Mucosa of rectum (tissue), 2 donors: ENCODE data around the gene DDT.
"Not testable (repeated sequence)": the region's sequence is repeated elsewhere in the genome, so short reads cannot be mapped to it uniquely, and the experiment has no call there.

ENCODE experiments used
- H3K27ac ChIP-seq, 2 donors: one replicate each; pipeline ENCODE4 v1.7.0; 2013; ENCODE audit warnings: inconsistent platforms in 2 of 2, low read depth in 2 of 2, low read length in 2 of 2
- H3K27me3 ChIP-seq, 2 donors: one replicate each; pipeline ENCODE4 v1.7.0; 2013; ENCODE audit warnings: low read length in 2 of 2; ENCODE audit not compliant: control insufficient read depth in 2 of 2, insufficient read depth in 2 of 2
- H3K36me3 ChIP-seq, 2 donors: one replicate each; pipeline ENCODE4 v1.7.0; 2013; ENCODE audit warnings: low read length in 2 of 2; ENCODE audit not compliant: control insufficient read depth in 2 of 2, insufficient read depth in 2 of 2
- H3K4me1 ChIP-seq, 2 donors: one replicate each; pipeline ENCODE4 v1.7.0; 2013; ENCODE audit warnings: low read length in 2 of 2, mild to moderate bottlenecking in 1 of 2; ENCODE audit not compliant: control insufficient read depth in 2 of 2, insufficient read depth in 2 of 2
- H3K4me3 ChIP-seq, 2 donors: one replicate each; pipeline ENCODE4 v1.7.0; 2013; ENCODE audit warnings: low read length in 2 of 2
- H3K9ac ChIP-seq, 2 donors: one replicate each; pipeline ENCODE4 v1.7.0; 2013; ENCODE audit warnings: low read length in 2 of 2, low read depth in 1 of 2, mild to moderate bottlenecking in 1 of 2
- H3K9me3 ChIP-seq, 2 donors: one replicate each; pipeline ENCODE4 v1.7.0; 2013; ENCODE audit warnings: low read length in 2 of 2; ENCODE audit not compliant: control insufficient read depth in 2 of 2
- donor health status: healthy.
- donor health status: Normal muscosa, but diverticular disease.

DDT gene

DNA sequence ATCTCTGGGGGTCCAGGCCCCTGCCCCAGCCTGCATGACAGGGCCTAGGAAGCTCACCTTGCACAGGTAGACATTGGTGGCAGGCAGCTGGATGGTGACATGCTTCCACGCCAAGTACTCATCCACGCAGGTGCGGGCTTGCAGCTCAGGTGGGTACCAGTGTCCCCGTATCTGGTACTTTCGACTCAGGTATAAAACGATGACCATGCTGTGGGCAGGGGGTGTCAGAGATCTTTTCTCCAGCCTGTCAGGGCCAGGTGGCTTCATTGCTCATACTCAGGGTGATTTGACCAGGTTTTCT lies 32.6 kb upstream of the DDT start:
- H3K4me1 ChIP-seq = peaks cover 0 to 7% of the 10 kb centered on the region in 2 donors
- no peak overlapping the region for H3K27ac ChIP-seq
- no peak overlapping the region for H3K9ac ChIP-seq
- H3K27me3 ChIP-seq = no peaks in the 10 kb centered on the region
- no peak overlapping the region for H3K4me3 ChIP-seq
- no peaks in the 10 kb centered on the region for H3K36me3 ChIP-seq
- H3K9me3 ChIP-seq = no peaks in the 10 kb centered on the region

GRCh38 chr22:24006207-24006913 lies 32.1 kb upstream of the DDT start:
- H3K36me3 ChIP-seq = no peaks in the 10 kb centered on the region
- no peak overlapping the region for H3K4me3 ChIP-seq
- H3K9me3 ChIP-seq = no peaks in the 10 kb centered on the region
- no peaks in the 10 kb centered on the region for H3K27me3 ChIP-seq
- no peak overlapping the region for H3K27ac ChIP-seq
- H3K9ac ChIP-seq = no peak overlapping the region
- peaks cover 0 to 3% of the 10 kb centered on the region in 2 donors for H3K4me1 ChIP-seq

GRCh38 chr22:24005201-24005600 lies 31.0 kb upstream of the DDT start, which contains the start of gene GSTT4:
Gene GSTT4 (minus strand): TSS chr22:24005453. CDS start chr22:24005356, 97 bp downstream.
- Histone ChIP-seq H3K4me1 (no peaks in the 10 kb centered on the region), H3K27ac (no peak within 1 kb of the TSS), H3K9ac (no peak within 1 kb of the TSS), H3K9me3 (no peaks in the 10 kb centered on the region), H3K4me3 (no peak within 1 kb of the TSS), H3K36me3 (no peaks in the 10 kb centered on the region), H3K27me3 (no peaks in the 10 kb centered on the region)

- no peak overlapping the region for H3K27ac ChIP-seq
- H3K9me3 ChIP-seq = no peaks in the 10 kb centered on the region
- no peaks in the 10 kb centered on the region for H3K36me3 ChIP-seq
- H3K4me3 ChIP-seq = no peak overlapping the region
- H3K27me3 ChIP-seq = no peaks in the 10 kb centered on the region
- no peak overlapping the region for H3K9ac ChIP-seq
- no peaks in the 10 kb centered on the region for H3K4me1 ChIP-seq
Observed at GRCh38 chr22:24003887-24004286, 29.6 kb upstream of the DDT start.

DNA sequence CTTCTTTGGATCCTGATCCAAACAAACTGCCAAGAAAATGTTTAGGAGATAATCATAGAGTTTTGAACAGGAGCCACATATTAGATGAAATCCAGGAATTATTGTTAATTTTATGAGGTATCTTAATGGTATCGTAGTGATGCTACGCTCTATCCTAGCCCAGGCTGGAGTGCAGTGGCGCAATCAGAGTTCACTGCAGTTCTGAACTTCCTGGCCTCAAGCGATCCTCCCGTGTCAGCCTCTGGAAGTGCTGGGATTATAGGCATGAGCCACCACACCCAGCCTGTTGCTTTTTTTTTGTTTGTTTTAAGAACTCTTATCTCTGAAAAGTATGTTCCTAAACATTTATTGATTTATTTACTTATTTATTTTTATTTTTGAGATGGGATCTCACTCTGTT lies 28.6 kb upstream of the DDT start:
- no peaks in the 10 kb centered on the region for H3K27me3 ChIP-seq
- no peaks in the 10 kb centered on the region for H3K36me3 ChIP-seq
- no peak overlapping the region for H3K9ac ChIP-seq
- H3K4me3 ChIP-seq = no peak overlapping the region
- no peaks in the 10 kb centered on the region for H3K4me1 ChIP-seq
- H3K27ac ChIP-seq = no peak overlapping the region
- no peaks in the 10 kb centered on the region for H3K9me3 ChIP-seq

GRCh38 chr22:24002272-24002671 lies 28.0 kb upstream of the DDT start:
- Histone ChIP-seq H3K27me3 (no peaks in the 10 kb centered on the region), H3K4me1 (no peaks in the 10 kb centered on the region), H3K4me3 (no peak overlapping the region), H3K9ac (no peak overlapping the region), H3K9me3 (no peaks in the 10 kb centered on the region), H3K36me3 (no peaks in the 10 kb centered on the region), H3K27ac (no peak overlapping the region)

DNA sequence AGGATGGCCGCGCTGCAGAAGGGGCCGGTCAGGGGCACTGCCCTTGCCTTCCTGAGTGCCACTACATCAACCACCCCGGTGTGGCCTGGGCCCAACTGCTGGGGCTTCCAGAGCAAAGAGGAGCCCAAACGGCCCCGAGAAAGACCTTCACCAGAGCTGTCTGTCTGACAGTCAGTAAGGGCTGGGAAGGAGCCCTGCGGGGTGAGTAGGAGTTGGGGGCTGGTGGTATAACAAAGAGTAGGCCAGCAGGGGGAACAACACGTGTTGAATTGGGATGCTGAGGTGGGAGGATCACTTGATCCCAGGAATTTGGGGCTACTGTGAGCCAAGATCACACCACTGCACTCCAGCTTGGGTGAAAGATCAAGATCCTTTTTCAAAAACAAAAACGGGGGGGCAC lies 27.1 kb upstream of the DDT start:
- no peak overlapping the region for H3K4me3 ChIP-seq
- H3K4me1 ChIP-seq = no peaks in the 10 kb centered on the region
- H3K27ac ChIP-seq = no peak overlapping the region
- H3K36me3 ChIP-seq = no peaks in the 10 kb centered on the region
- H3K9ac ChIP-seq = no peak overlapping the region
- no peaks in the 10 kb centered on the region for H3K9me3 ChIP-seq
- H3K27me3 ChIP-seq = no peaks in the 10 kb centered on the region

DNA sequence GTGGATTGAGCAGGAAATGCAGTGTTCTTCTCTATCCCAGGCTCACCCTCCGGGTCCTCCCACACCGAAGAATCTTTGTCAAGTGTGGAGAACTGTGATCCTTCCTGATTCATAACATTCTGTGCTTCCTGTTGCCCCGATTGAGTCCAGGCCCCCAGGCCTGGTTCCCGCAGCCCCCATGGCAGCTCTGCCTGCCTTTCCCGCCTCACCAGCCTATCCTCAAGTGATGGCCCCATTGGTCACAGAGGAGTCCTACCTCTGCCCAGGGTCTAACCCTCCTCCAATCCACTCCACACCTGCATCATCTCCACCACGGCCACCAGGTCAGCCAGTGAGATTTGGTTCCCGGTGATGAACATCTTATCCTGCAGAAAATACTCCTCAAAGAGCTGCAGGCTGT lies 25.5 kb upstream of the DDT start:
- not testable (repeated sequence) for H3K4me1 ChIP-seq, H3K27ac ChIP-seq, H3K27me3 ChIP-seq, H3K9me3 ChIP-seq, H3K36me3 ChIP-seq, H3K9ac ChIP-seq, H3K4me3 ChIP-seq

DNA sequence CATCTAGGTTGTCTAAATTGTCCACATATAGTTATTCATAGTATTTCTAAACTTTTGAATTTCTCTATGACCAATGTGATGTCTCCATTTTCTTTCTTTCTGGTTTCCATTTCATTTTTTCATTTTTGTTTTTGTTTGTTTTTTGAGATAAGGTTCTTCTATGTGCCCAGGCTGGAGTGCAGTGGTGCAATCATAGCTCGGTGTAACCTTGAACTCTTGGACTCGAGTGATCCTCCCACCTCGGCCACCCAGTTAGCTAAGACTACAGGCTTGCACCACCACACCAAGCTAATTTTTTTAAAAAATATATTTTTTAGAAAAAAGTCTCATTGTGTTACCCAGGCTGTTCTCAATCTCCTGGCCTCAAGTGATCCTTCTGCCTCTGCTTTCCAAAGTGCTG lies 22.9 kb upstream of the DDT start:
- H3K9ac ChIP-seq = no peak overlapping the region
- no peaks in the 10 kb centered on the region for H3K36me3 ChIP-seq
- H3K4me1 ChIP-seq = no peaks in the 10 kb centered on the region
- H3K27me3 ChIP-seq = no peaks in the 10 kb centered on the region
- H3K4me3 ChIP-seq = no peak overlapping the region
- H3K9me3 ChIP-seq = no peaks in the 10 kb centered on the region
- no peak overlapping the region for H3K27ac ChIP-seq

- not testable (repeated sequence) for H3K4me1 ChIP-seq, H3K9ac ChIP-seq, H3K9me3 ChIP-seq, H3K27ac ChIP-seq, H3K4me3 ChIP-seq, H3K36me3 ChIP-seq, H3K27me3 ChIP-seq
Observed at GRCh38 chr22:23993581-23994177, 19.4 kb upstream of the DDT start.
